WERI-Rb-1 (cell line): ENCODE measurements around the gene ADAM21.
"Not testable (repeated sequence)": the region's sequence is repeated elsewhere in the genome, so short reads cannot be mapped to it uniquely, and the experiment has no call there.

ENCODE experiments used
- DNase-seq: peaks from one replicate; pipeline ENCODE4 v3.0.0-alpha.2; 2020
- H3K27ac ChIP-seq: fragments of 250-450 bp; sonication (Bioruptor Pico); 2 replicates; pipeline ENCODE4 v1.5.1; 2020; ENCODE audit warnings: mild to moderate bottlenecking, moderate library complexity
- H3K27me3 ChIP-seq: fragments of 250-450 bp; sonication (Bioruptor Pico); 2 replicates; pipeline ENCODE4 v1.5.1; 2021; ENCODE audit warnings: mild to moderate bottlenecking, low read depth, moderate library complexity; ENCODE audit not compliant: insufficient read depth, severe bottlenecking
- H3K36me3 ChIP-seq: fragments of 250-450 bp; sonication (Bioruptor Pico); 2 replicates; pipeline ENCODE4 v1.5.1; 2020; ENCODE audit warnings: mild to moderate bottlenecking, moderate library complexity
- H3K4me3 ChIP-seq: 2 replicates; pipeline ENCODE4 v1.5.1; 2011; ENCODE audit warnings: low read depth, mild to moderate bottlenecking, control low read depth, low read length
- H3K9me3 ChIP-seq: fragments of 250-450 bp; sonication (Bioruptor Pico); 2 replicates; pipeline ENCODE4 v1.5.1; 2021; ENCODE audit warnings: mild to moderate bottlenecking, moderate library complexity; ENCODE audit not compliant: severe bottlenecking
- TF ChIP-seq, protein P1 (sequence below): IDR thresholded peaks from 2 replicates; pipeline ENCODE4 v1.5.1; 2011; ENCODE audit warnings: low read depth, mild to moderate bottlenecking, control low read depth, inconsistent platforms, low read length

The ADAM21 gene

GRCh38 chr14:70448633-70449340 is 3.2 kb upstream of the ADAM21 start:
- Histone ChIP-seq H3K4me3 (no peak overlapping the region), H3K27me3 (no peaks in the 10 kb centered on the region), H3K36me3 (no peaks in the 10 kb centered on the region), H3K9me3 (peaks cover 1% of the 10 kb centered on the region), H3K27ac (no peak overlapping the region)
- no peak for DNase-seq
- TF ChIP-seq, protein P1, sequence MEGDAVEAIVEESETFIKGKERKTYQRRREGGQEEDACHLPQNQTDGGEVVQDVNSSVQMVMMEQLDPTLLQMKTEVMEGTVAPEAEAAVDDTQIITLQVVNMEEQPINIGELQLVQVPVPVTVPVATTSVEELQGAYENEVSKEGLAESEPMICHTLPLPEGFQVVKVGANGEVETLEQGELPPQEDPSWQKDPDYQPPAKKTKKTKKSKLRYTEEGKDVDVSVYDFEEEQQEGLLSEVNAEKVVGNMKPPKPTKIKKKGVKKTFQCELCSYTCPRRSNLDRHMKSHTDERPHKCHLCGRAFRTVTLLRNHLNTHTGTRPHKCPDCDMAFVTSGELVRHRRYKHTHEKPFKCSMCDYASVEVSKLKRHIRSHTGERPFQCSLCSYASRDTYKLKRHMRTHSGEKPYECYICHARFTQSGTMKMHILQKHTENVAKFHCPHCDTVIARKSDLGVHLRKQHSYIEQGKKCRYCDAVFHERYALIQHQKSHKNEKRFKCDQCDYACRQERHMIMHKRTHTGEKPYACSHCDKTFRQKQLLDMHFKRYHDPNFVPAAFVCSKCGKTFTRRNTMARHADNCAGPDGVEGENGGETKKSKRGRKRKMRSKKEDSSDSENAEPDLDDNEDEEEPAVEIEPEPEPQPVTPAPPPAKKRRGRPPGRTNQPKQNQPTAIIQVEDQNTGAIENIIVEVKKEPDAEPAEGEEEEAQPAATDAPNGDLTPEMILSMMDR, result no peak

GRCh38 chr14:70454731-70455130 is 2.8 kb downstream of the ADAM21 start:
- no peaks in the 10 kb centered on the region for H3K36me3 ChIP-seq
- H3K27me3 ChIP-seq, result no peaks in the 10 kb centered on the region
- TF ChIP-seq, protein P1, result no peak
- H3K4me3 ChIP-seq, result no peak overlapping the region
- no peak for DNase-seq
- H3K9me3 ChIP-seq, result no peaks in the 10 kb centered on the region
- no peak overlapping the region for H3K27ac ChIP-seq

GRCh38 chr14:70468731-70469130 is 16.8 kb downstream of the ADAM21 start:
- DNase-seq, result no peak
- TF ChIP-seq, protein P1, result no peak
- Histone ChIP-seq H3K27ac (no peak overlapping the region), H3K4me3 (no peak overlapping the region), H3K36me3 (no peaks in the 10 kb centered on the region), H3K27me3 (no peaks in the 10 kb centered on the region), H3K9me3 (no peaks in the 10 kb centered on the region)

- DNase-seq, H3K27ac ChIP-seq, H3K9me3 ChIP-seq, H3K36me3 ChIP-seq, H3K4me3 ChIP-seq, H3K27me3 ChIP-seq: not testable (repeated sequence)
Observed at GRCh38 chr14:70470863-70471563, 19.0 kb downstream of the ADAM21 start.

- no peak for DNase-seq
- Histone ChIP-seq H3K27ac (no peak overlapping the region), H3K36me3 (no peaks in the 10 kb centered on the region), H3K27me3 (no peaks in the 10 kb centered on the region), H3K4me3 (no peak overlapping the region), H3K9me3 (no peaks in the 10 kb centered on the region)
- TF ChIP-seq, protein P1, result no peak
Observed at GRCh38 chr14:70472253-70473159, 20.5 kb downstream of the ADAM21 start.

GRCh38 chr14:70473825-70474224 is 21.9 kb downstream of the ADAM21 start:
- Histone ChIP-seq H3K36me3 (no peaks in the 10 kb centered on the region), H3K4me3 (no peak overlapping the region), H3K27me3 (no peaks in the 10 kb centered on the region), H3K27ac (no peak overlapping the region), H3K9me3 (no peaks in the 10 kb centered on the region)
- no peak for DNase-seq
- TF ChIP-seq, protein P1, result no peak

DNA sequence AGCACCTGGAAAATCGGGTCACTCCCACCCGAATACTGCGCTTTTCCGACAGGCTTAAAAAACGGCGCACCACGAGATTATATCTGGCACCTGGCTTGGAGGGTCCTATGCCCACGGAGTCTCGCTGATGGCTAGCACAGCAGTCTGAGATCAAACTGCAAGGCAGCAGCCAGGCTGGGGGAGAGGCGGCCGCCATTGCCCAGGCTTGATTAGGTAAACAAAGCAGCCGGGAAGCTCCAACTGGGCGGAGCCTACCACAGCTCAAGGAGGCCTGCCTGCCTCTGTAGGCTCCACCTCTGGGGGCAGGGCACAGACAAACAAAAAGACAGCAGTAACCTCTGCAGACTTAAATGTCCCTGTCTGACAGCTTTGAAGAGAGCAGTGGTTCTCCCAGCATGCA is 23.5 kb downstream of the ADAM21 start:
- not testable (repeated sequence) for DNase-seq, H3K27me3 ChIP-seq, H3K36me3 ChIP-seq, H3K27ac ChIP-seq, H3K4me3 ChIP-seq, H3K9me3 ChIP-seq

DNA sequence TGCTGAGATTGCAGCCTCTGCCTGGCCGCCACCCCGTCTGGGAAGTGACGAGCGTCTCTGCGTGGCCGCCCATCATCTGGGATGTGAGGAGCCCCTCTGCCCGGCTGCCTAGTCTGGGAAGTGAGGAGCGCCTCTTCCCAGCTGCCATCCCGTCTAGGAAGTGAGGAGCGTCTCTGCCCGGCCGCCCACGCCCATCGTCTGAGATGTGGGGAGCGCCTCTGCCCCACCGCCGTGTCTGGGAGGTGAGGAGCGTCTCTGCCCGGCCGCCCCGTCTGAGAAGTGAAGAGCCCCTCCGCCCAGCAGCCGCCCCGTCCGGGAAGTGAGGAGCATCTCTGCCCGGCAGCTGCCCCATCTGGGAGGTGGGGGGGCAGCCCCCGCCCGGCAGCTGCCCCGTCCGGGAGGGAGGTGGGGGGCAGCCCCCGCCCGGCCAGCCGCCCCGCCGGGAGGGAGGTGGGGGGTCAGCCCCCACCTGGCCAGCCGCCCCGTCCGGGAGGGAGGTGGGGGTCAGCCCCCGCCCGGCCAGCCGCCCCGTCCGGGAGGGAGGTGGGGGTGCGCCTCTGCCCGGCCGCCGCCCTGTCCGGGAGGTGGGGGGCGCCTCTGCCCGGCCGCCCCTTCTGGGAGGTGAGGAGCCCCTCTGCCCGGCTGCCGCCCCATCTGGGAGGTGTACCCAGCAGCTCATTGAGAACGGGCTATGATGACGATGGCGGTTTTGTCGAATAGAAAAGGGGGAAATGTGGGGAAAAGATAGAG is 25.6 kb downstream of the ADAM21 start:
- H3K27me3 ChIP-seq, DNase-seq, H3K36me3 ChIP-seq, H3K27ac ChIP-seq, H3K9me3 ChIP-seq, H3K4me3 ChIP-seq: not testable (repeated sequence)
